Adrenal gland (tissue), 12 donors: Measurements from ENCODE around the gene BUD31. TPM values are rescaled to one million over a fixed set of nuclear protein-coding genes. Genes with fewer than 3 reads are reported as not detected.

ENCODE experiments used
- DNase-seq, 7 donors: peaks; one replicate each; pipeline ENCODE4 v3.0.0-alpha.2; 2019 to 2020
- H3K27ac ChIP-seq, 5 donors: fragments of 200-600 bp; sonication (generic) in 4 of 5; 1 replicate in 3 of 5; 2 replicates in 2 of 5; pipeline versions ENCODE4 v1.5.1 to v1.8.0; 2016 to 2020; ENCODE audit warnings: mild to moderate bottlenecking in 1 of 5
- H3K27me3 ChIP-seq: fragments of 200-600 bp; 2 replicates; pipeline ENCODE4 v1.8.0; 2021
- H3K36me3 ChIP-seq, 2 donors: fragments of 200-600 bp; replicated peaks in 1 of 2; 1 replicate in 1 of 2; 2 replicates in 1 of 2; pipeline versions ENCODE4 v1.5.1 to v1.8.0; 2018 to 2022
- H3K4me1 ChIP-seq, 2 donors: fragments of 200-600 bp; replicated peaks in 1 of 2; 1 replicate in 1 of 2; 2 replicates in 1 of 2; pipeline versions ENCODE4 v1.5.1 to v1.8.0; 2018 to 2021
- H3K4me3 ChIP-seq, 4 donors: fragments of 200-600 bp; sonication (generic) in 3 of 4; one replicate each; pipeline ENCODE4 v1.5.1; 2016 to 2018
- H3K9me3 ChIP-seq, 3 donors: fragments of 200-600 bp; sonication (generic) in 1 of 3; replicated peaks in 1 of 3; 1 replicate in 2 of 3; 2 replicates in 1 of 3; pipeline versions ENCODE4 v1.5.1 to v1.8.0; 2016 to 2021
- CTCF ChIP-seq, 6 experiments: fragments of 450-650 bp in 4 of 6; fragments of 200-600 bp in 2 of 6; sonication (generic) in 1 of 6; IDR thresholded peaks; 1 replicate in 5 of 6; 2 replicates in 1 of 6; pipeline versions ENCODE4 v1.5.1 to v1.8.0; 2016 to 2021; ENCODE audit warnings: antibody characterized with exemption in 6 of 6, mild to moderate bottlenecking in 2 of 6, moderate library complexity in 1 of 6
- POLR2A ChIP-seq, 2 donors: fragments of 450-650 bp; IDR thresholded peaks; one replicate each; pipeline ENCODE4 v1.6.1; 2017; ENCODE audit warnings: antibody characterized with exemption in 2 of 2, mild to moderate bottlenecking in 2 of 2, moderate library complexity in 1 of 2
- WGBS, 4 donors: extraction: QIAGEN DNeasy Blood & Tissue Kit in 2 of 4; methylation state at CpG; one replicate each; pipeline versions ENCODE4 v1.1.5 to v1.1.7; 2013 to 2017; 5-methylcytosine and 5-hydroxymethylcytosine counted together
- intact Hi-C, 2 donors: fragments of 100-400 bp; cut with DNase I; formaldehyde crosslinking; loops; one replicate each; pipeline versions ENCODE4 v1.14.1 to v1.15.0; 2022 to 2023
- polyA plus RNA-seq, 3 donors: library from polyadenylated mRNA; stranded (reverse); fragments of 200-250 nt in 2 of 3; fragments of 350-450 nt in 1 of 3; fragmentation: Illumina TruSeq in 1 of 3; extraction: RNeasy Lipid Tissue Mini Kit (QIAGEN cat#74804) in 1 of 3; gene quantifications; one replicate each; pipeline ENCODE4 v1.2.3, GENCODE V29; 2013 to 2014
- total RNA-seq, 9 donors: library from RNA; depleted of rRNA in 4 of 9; stranded (reverse); fragments of >200 nt in 4 of 9; fragments of 120-200 nt in 1 of 9; fragmentation: NEBNext Ultra II Directional in 1 of 9; extraction: Animal tissue kit (Norgen Biotek cat#: 25700) in 1 of 9; gene quantifications; one replicate each; pipeline versions ENCODE4 v1.1.0 to v1.2.4, GENCODE V29; 2013 to 2023
- donor health status: healthy with polysubstance abuse.
- donor health status: Bipolar disorder and iron deficiency.
- donor health status: DM: yes; HTN: yes; CAD: no.
- donor health status: DM: no; HTN: no; CAD: no.
- donor health status: DM: no; HTN: no; CAD: no.
- donor health status: DM: yes; HTN: yes; CAD: no.

The BUD31 gene
- total and polyA plus RNA-seq, 12 donors: 59.0 to 287 (median 86.7) TPM

GRCh38 chr7:99438573-99439480 is 30.1 kb downstream of the BUD31 start, which contains the start of the genes CPSF4 and PTCD1:
Gene CPSF4, plus strand, starts transcription at chr7:99438943. Its CDS starts 140 bp downstream, at chr7:99439083.
Gene PTCD1, minus strand, starts transcription at chr7:99438798. Its CDS starts 3,556 bp downstream, at chr7:99435242.
- peak; percentile 95 to 97 (median 97) for DNase-seq
- TF ChIP-seq CTCF (IDR thresholded peaks at IDR 0.05) (no peak), POLR2A (IDR thresholded peaks at IDR 0.05) (peak; percentile 22 to 74)
- Histone ChIP-seq H3K27me3 (no peaks in the 10 kb centered on the region), H3K9me3 (no peaks in the 10 kb centered on the region), H3K4me3 (peak within 1 kb of the TSS; percentile 37 to 84 (median 52)), H3K36me3 (peaks cover 0 to 11% of the 10 kb centered on the region in 2 donors), H3K27ac (peak within 1 kb of the TSS in 4 of 5 donors; percentile 54 to 86 (median 72)), H3K4me1 (peaks cover 15% of the 10 kb centered on the region in 2 donors)
- intact Hi-C loops: no loop called here
- WGBS, 4 donors: 0 to 2% (median 0%) methylated on average over 16 to 89 of the region's 89 CpGs

- peaks cover 0 to 8% of the 10 kb centered on the region in 2 donors for H3K36me3 ChIP-seq
- H3K27me3 ChIP-seq: no peaks in the 10 kb centered on the region
- H3K27ac ChIP-seq: no peak overlapping the region
- TF ChIP-seq POLR2A (IDR thresholded peaks at IDR 0.05) (no peak), CTCF (IDR thresholded peaks at IDR 0.05) (no peak)
- H3K9me3 ChIP-seq: no peaks in the 10 kb centered on the region
- no peak for DNase-seq
- intact Hi-C loops: no loop called here
- WGBS, 4 donors: 76 to 85% (median 84%) methylated on average over 6 to 9 of the region's 9 CpGs
- H3K4me3 ChIP-seq: peak overlapping the region in 1 of 4 donors; percentile 84
- H3K4me1 ChIP-seq: peaks cover 15% of the 10 kb centered on the region in 2 donors
Measured at GRCh38 chr7:99440195-99440594, 31.4 kb downstream of the BUD31 start.

GRCh38 chr7:99446096-99446495 is 37.3 kb downstream of the BUD31 start:
- no peaks in the 10 kb centered on the region for H3K27me3 ChIP-seq
- DNase-seq: no peak
- TF ChIP-seq POLR2A (IDR thresholded peaks at IDR 0.05): no peak
- TF ChIP-seq CTCF (IDR thresholded peaks at IDR 0.05): no peak
- intact Hi-C loops: no loop called here
- H3K27ac ChIP-seq: no peak overlapping the region
- no peaks in the 10 kb centered on the region for H3K4me1 ChIP-seq
- H3K36me3 ChIP-seq: peaks cover 0 to 54% of the 10 kb centered on the region in 2 donors
- no peaks in the 10 kb centered on the region for H3K9me3 ChIP-seq
- H3K4me3 ChIP-seq: no peak overlapping the region
- WGBS, 4 donors: 88 to 93% (median 91%) methylated on average over 4 of the region's 4 CpGs

- intact Hi-C loops: no loop called here
- Histone ChIP-seq H3K27ac (no peak overlapping the region), H3K4me3 (no peak overlapping the region), H3K27me3 (no peaks in the 10 kb centered on the region), H3K9me3 (no peaks in the 10 kb centered on the region), H3K36me3 (peaks cover 0 to 68% of the 10 kb centered on the region in 2 donors), H3K4me1 (no peaks in the 10 kb centered on the region)
- WGBS, 4 donors: 87 to 90% (median 88%) methylated on average over 5 to 10 of the region's 10 CpGs
- no peak for DNase-seq
- TF ChIP-seq CTCF (IDR thresholded peaks at IDR 0.05) (peak in 1 of 6 experiments; percentile 15), POLR2A (IDR thresholded peaks at IDR 0.05) (no peak)
Measured at GRCh38 chr7:99447943-99448342, 39.2 kb downstream of the BUD31 start.
